Measurements from ENCODE around the gene PLOD1.
"Not testable (repeated sequence)": the region's sequence is repeated elsewhere in the genome, so short reads cannot be mapped to it uniquely, and the experiment has no call there.

Gene PLOD1

DNA sequence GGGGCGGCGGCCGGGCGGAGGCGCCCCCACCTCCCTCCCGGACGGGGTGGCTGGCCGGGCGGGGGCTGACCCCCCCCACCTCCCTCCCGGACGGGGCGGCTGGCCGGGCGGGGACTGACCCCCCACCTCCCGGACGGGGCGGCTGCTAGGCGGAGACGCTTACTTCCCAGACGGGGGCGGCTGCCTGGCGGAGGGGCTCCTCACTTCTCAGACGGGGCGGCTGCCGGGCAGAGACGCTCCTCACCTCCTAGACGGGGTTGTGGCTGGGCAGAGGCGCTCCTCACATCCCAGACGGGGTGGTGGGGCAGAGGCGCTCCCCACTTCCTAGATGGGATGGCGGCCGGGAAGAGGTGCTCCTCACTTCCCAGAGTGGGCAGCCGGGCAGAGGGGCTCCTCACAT is 73.8 kb downstream of the PLOD1 start:
- DNase-seq = not testable (repeated sequence)

GRCh38 chr1:12009318-12009947 is 74.9 kb downstream of the PLOD1 start:
- no peak for DNase-seq

GRCh38 chr1:12010746-12011570 is 76.4 kb downstream of the PLOD1 start:
- DNase-seq = no peak

GRCh38 chr1:12011998-12012397 is 77.5 kb downstream of the PLOD1 start:
- DNase-seq = no peak

GRCh38 chr1:12012560-12013316 is 78.2 kb downstream of the PLOD1 start:
- DNase-seq = no peak

DNA sequence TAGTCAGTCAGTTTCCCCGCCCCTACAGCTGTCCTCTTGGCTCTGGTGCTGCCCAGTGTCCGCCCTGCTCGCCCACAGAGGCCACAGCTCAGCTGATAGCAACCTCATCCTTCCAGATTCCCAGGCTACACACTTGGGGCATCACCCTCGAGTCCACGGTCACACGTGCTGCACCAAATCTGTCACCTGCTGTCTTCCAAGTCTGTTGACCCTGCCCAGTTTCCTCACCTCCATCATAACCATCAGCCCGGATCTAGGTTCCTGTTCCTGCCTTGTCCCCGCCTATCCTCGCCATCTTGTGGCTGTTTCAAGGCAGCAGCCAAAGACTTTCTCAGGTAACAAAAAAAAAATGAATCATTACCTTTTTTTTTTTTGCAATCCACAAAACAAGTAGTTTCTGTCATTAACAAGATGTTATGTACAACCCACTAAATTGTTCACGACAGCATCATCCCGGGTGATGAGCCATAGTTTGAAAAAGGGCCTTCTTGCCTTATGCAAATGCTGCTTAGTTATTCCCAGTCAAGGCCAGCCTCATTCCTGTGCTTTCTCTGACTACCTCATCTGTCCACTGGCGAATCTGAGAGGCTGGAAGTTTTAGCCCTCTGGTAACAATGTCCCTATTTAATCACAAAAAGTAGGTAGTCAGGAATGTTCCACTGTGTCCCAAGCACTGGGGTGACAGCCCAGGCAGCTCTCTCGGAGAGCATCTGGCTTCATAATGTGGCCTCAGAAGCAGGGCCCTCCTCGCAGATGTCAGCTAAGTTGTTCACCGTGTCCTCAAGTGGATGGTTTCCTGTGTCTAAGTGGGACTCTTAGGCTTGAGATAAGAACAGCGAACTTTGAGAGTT is 79.8 kb downstream of the PLOD1 start:
- DNase-seq = no peak

GRCh38 chr1:12015001-12015491 is 80.5 kb downstream of the PLOD1 start:
- DNase-seq = no peak

- DNase-seq = no peak
These were observed 81.0 kb downstream of the PLOD1 start for GRCh38 chr1:12015499-12015898.

- no peak for DNase-seq
These were observed 81.7 kb downstream of the PLOD1 start for GRCh38 chr1:12016182-12016581.

DNA sequence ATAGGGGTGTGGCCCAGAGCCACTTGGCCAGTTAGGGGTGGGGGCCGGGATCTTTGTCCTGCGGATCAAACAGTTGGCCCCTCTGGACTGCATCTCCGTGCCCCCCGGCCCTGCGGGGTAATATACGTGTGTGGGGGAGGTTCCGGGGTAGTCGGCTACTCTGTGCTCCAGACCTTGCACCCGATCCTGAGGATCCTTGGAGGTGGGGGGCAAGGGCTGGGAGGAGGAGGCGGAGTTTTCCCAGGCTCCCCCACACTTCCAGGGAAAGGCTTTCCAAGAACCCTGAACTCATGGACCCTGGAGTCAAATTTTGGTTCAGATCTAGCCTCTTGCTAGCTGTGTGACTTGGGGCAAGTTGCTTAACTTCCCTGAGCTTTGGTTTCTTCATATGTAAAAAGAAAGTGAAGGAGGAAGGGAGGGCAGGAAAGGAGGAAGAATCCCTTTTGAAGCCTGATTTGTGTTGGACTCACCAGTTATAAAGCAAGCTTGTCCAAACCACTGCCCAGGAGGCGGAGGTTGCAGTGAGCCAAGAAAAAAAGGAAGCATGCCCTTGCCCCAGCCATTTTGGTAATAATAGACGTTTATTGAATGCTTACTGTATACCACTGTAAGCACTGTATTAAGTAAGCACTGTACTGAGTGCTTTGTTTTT is 85.5 kb downstream of the PLOD1 start:
- no peak for DNase-seq

GRCh38 chr1:12021616-12022015 is 87.1 kb downstream of the PLOD1 start:
- no peak for DNase-seq

DNA sequence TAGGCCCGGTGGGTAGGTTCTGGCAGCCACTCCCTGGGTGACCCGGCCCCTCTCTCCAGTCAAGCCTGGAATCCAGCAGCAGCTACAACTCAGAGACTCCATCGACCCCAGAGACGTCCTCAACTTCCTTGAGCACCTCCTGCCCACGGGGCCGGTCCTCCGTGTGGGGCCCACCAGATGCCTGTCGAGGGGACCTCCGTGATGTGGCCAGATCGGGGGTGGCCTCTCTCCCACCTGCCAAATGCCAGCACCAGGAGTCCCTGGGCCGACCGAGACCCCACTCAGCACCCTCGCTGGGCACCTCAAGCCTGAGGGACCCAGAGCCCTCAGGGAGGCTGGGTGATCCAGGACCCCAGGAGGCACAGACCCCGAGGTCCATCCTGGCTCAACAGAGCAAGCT is 87.5 kb downstream of the PLOD1 start:
- DNase-seq = no peak

All from stimulated activated CD4-positive, alpha-beta T cell treated with anti-CD3 and anti-CD28 coated beads, Interleukin-2, amount 100 ng/mL, for 24 hours (primary cell).